Mesenchymal stem cell (in vitro differentiated cells and primary cell): ENCODE results near the gene NMT2.

Source experiments
- DNase-seq: peaks from one replicate; pipeline ENCODE4 v3.0.0-alpha.2; 2013
- H2AFZ ChIP-seq: one replicate; pipeline ENCODE4 v1.6.1; 2013; ENCODE audit warnings: low read depth, mild to moderate bottlenecking, control low read depth, inconsistent platforms, low read length, moderate library complexity
- H2AK5ac ChIP-seq: 2 replicates; pipeline ENCODE4 v1.6.1; 2013; ENCODE audit warnings: low read length, moderate library complexity, mild to moderate bottlenecking, inconsistent platforms; ENCODE audit not compliant: severe bottlenecking
- H2BK120ac ChIP-seq: one replicate; pipeline ENCODE4 v1.6.1; 2013; ENCODE audit warnings: low read depth, mild to moderate bottlenecking, inconsistent platforms, low read length, moderate library complexity
- H2BK12ac ChIP-seq, 2 experiments: one replicate each; pipeline ENCODE4 v1.6.1; 2013; ENCODE audit warnings: inconsistent platforms in 2 of 2, low read length in 2 of 2, mild to moderate bottlenecking in 2 of 2, moderate library complexity in 2 of 2, control low read depth in 1 of 2
- H2BK15ac ChIP-seq: one replicate; pipeline ENCODE4 v1.6.1; 2013; ENCODE audit warnings: mild to moderate bottlenecking, low read depth, inconsistent platforms; ENCODE audit not compliant: poor library complexity, severe bottlenecking
- H2BK5ac ChIP-seq: 2 replicates; pipeline ENCODE4 v1.6.1; 2013; ENCODE audit warnings: low read depth, mild to moderate bottlenecking, low read length, control low read depth, inconsistent platforms; ENCODE audit not compliant: poor library complexity, severe bottlenecking
- H3K14ac ChIP-seq, 2 experiments: one replicate each; pipeline ENCODE4 v1.6.1; 2013; ENCODE audit warnings: inconsistent platforms in 2 of 2, low read length in 2 of 2, control low read depth in 1 of 2, mild to moderate bottlenecking in 1 of 2, moderate library complexity in 1 of 2
- H3K18ac ChIP-seq, 2 experiments: one replicate each; pipeline ENCODE4 v1.6.1; 2013; ENCODE audit warnings: inconsistent platforms in 2 of 2, low read length in 2 of 2, control low read depth in 1 of 2, low read depth in 1 of 2, mild to moderate bottlenecking in 1 of 2
- H3K23ac ChIP-seq, 2 experiments: one replicate each; pipeline ENCODE4 v1.6.1; 2013; ENCODE audit warnings: inconsistent platforms in 2 of 2, low read length in 2 of 2, mild to moderate bottlenecking in 2 of 2, moderate library complexity in 2 of 2, control low read depth in 1 of 2
- H3K27ac ChIP-seq: 2 replicates; pipeline ENCODE4 v1.5.1; 2013; ENCODE audit warnings: mild to moderate bottlenecking, moderate library complexity, low read length, control low read depth, inconsistent platforms; ENCODE audit not compliant: poor library complexity, severe bottlenecking
- H3K27me3 ChIP-seq, 2 experiments: 2 replicates each; pipeline versions ENCODE4 v1.6.1 to v1.7.0; 2013; ENCODE audit warnings: low read length in 2 of 2, mild to moderate bottlenecking in 2 of 2, moderate library complexity in 2 of 2, control low read depth in 1 of 2, inconsistent platforms in 1 of 2; ENCODE audit not compliant: control insufficient read depth in 1 of 2, insufficient read depth in 1 of 2
- H3K36me3 ChIP-seq, 2 experiments: 2 replicates each; pipeline versions ENCODE4 v1.6.1 to v1.7.0; 2013; ENCODE audit warnings: low read length in 2 of 2, control low read depth in 1 of 2, inconsistent platforms in 1 of 2, low read depth in 1 of 2, mild to moderate bottlenecking in 1 of 2; ENCODE audit not compliant: insufficient read depth in 2 of 2, control insufficient read depth in 1 of 2
- H3K4ac ChIP-seq, 2 experiments: one replicate each; pipeline ENCODE4 v1.6.1; 2013; ENCODE audit warnings: inconsistent platforms in 2 of 2, low read length in 2 of 2, mild to moderate bottlenecking in 2 of 2, moderate library complexity in 2 of 2, control low read depth in 1 of 2, low read depth in 1 of 2
- H3K4me1 ChIP-seq: 2 replicates; pipeline ENCODE4 v1.6.1; 2013; ENCODE audit warnings: low read depth, low read length, control low read depth; ENCODE audit not compliant: control insufficient read depth, insufficient read depth
- H3K4me2 ChIP-seq: 2 replicates; pipeline ENCODE4 v1.6.1; 2013; ENCODE audit warnings: low read length, mild to moderate bottlenecking, inconsistent platforms; ENCODE audit not compliant: poor library complexity, severe bottlenecking
- H3K4me3 ChIP-seq, 2 experiments: 2 replicates each; pipeline versions ENCODE4 v1.5.1 to v1.7.0; 2013; ENCODE audit warnings: low read length in 2 of 2, mild to moderate bottlenecking in 2 of 2, control low read depth in 1 of 2, low read depth in 1 of 2; ENCODE audit not compliant: insufficient read depth in 1 of 2
- H3K79me1 ChIP-seq: replicated peaks from 2 replicates; pipeline ENCODE4 v1.6.1; 2013; ENCODE audit warnings: mild to moderate bottlenecking, control low read depth, low read length, inconsistent platforms; ENCODE audit not compliant: poor library complexity, severe bottlenecking
- H3K9ac ChIP-seq: 2 replicates; pipeline ENCODE4 v1.7.0; 2013; ENCODE audit warnings: mild to moderate bottlenecking, low read length, moderate library complexity
- H3K9me3 ChIP-seq: 2 replicates; pipeline ENCODE4 v1.7.0; 2013; ENCODE audit warnings: mild to moderate bottlenecking, low read length; ENCODE audit not compliant: control insufficient read depth
- H4K8ac ChIP-seq: one replicate; pipeline ENCODE4 v1.6.1; 2013; ENCODE audit warnings: inconsistent platforms, mild to moderate bottlenecking, low read length, moderate library complexity
- H4K91ac ChIP-seq: one replicate; pipeline ENCODE4 v1.6.1; 2013; ENCODE audit warnings: mild to moderate bottlenecking, low read length, inconsistent platforms
- WGBS: methylation state at CpG from one replicate; pipeline ENCODE4 v1.1.7; 2013; ENCODE audit warnings: mixed read lengths; 5-methylcytosine and 5-hydroxymethylcytosine counted together

NMT2 gene

GRCh38 chr10:15189133-15189885 is 20.8 kb upstream of the NMT2 start:
- no peak for DNase-seq
- no peaks in the 10 kb centered on the region for H3K27me3 ChIP-seq
- no peak overlapping the region for H3K9ac ChIP-seq
- H4K91ac ChIP-seq: no peak overlapping the region
- no peak overlapping the region for H3K4me3 ChIP-seq
- H2BK5ac ChIP-seq: no peak overlapping the region
- no peak overlapping the region for H2BK120ac ChIP-seq
- H2BK12ac ChIP-seq: no peak overlapping the region
- H3K79me1 ChIP-seq: no peaks in the 10 kb centered on the region
- H3K4me1 ChIP-seq: no peaks in the 10 kb centered on the region
- no peak overlapping the region for H2AK5ac ChIP-seq
- no peak overlapping the region for H3K23ac ChIP-seq
- 96% methylated on average over 6 of the region's 11 CpGs for WGBS
- no peak overlapping the region for H3K4me2 ChIP-seq
- no peak overlapping the region for H2AFZ ChIP-seq
- no peak overlapping the region for H3K18ac ChIP-seq
- no peak overlapping the region for H3K27ac ChIP-seq
- H4K8ac ChIP-seq: no peak overlapping the region
- H2BK15ac ChIP-seq: no peak overlapping the region
- no peaks in the 10 kb centered on the region for H3K36me3 ChIP-seq
- H3K4ac ChIP-seq: no peak overlapping the region
- no peak overlapping the region for H3K14ac ChIP-seq
- H3K9me3 ChIP-seq: no peaks in the 10 kb centered on the region

GRCh38 chr10:15188603-15189002 is 20.1 kb upstream of the NMT2 start:
- Histone ChIP-seq H3K4me1 (no peaks in the 10 kb centered on the region), H3K9ac (no peak overlapping the region), H3K4me3 (no peak overlapping the region), H3K79me1 (no peaks in the 10 kb centered on the region), H3K27ac (no peak overlapping the region), H3K23ac (no peak overlapping the region), H3K14ac (no peak overlapping the region), H2AFZ (no peak overlapping the region), H3K9me3 (no peaks in the 10 kb centered on the region), H3K27me3 (no peaks in the 10 kb centered on the region), H3K4ac (no peak overlapping the region), H3K36me3 (no peaks in the 10 kb centered on the region), H3K4me2 (no peak overlapping the region), H2AK5ac (no peak overlapping the region), H3K18ac (no peak overlapping the region), H4K91ac (no peak overlapping the region), H4K8ac (no peak overlapping the region), H2BK5ac (no peak overlapping the region), H2BK120ac (no peak overlapping the region), H2BK12ac (no peak overlapping the region), H2BK15ac (no peak overlapping the region)
- DNase-seq: no peak
- 95% methylated on average over 3 of the region's 5 CpGs for WGBS

DNA sequence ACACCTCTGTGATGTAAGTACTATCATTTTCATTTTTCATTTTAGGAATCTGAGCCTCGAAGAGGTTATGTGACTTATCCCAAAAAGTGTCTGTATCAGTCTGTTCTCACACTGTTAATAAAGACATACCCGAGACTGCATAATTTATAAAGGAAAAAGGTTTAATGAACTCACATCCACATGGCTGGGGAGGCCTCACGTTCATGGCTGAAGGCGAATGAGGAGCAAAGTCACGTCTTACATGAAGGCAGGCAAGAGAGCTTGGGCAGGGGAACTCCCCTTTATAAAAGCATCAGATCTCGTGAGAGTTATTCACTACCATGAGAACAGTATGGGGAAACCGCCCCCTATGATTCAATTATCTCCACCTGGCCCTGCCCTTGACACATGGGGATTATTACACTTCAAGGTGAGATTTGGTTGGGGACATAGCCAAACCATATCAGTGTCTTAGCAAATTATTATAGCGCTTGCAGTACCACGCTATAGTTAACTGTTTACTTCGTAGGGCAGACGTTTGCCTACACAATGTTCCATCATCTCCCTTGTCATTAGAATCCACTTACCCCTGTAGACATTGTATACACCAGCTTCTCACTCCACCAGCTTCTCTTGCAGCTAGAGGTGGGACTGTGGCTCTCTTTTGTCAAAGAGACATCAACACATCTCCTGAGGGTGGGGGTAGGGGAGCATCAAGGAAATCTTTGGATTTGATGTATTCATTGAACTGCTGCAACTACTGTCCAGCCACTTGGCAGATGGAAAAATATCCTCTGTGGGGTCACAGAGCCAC is 15.4 kb upstream of the NMT2 start:
- H3K36me3 ChIP-seq: no peaks in the 10 kb centered on the region
- H3K27ac ChIP-seq: no peak overlapping the region
- no peak overlapping the region for H3K23ac ChIP-seq
- no peaks in the 10 kb centered on the region for H3K79me1 ChIP-seq
- peak overlapping the region; percentile 35 for H3K9ac ChIP-seq
- no peaks in the 10 kb centered on the region for H3K27me3 ChIP-seq
- H3K4ac ChIP-seq: no peak overlapping the region
- DNase-seq: no peak
- peak overlapping the region in 1 of 2 experiments; percentile 63 for H3K4me3 ChIP-seq
- H2BK120ac ChIP-seq: no peak overlapping the region
- no peak overlapping the region for H2AFZ ChIP-seq
- no peak overlapping the region for H4K91ac ChIP-seq
- H4K8ac ChIP-seq: no peak overlapping the region
- no peak overlapping the region for H2BK15ac ChIP-seq
- H3K14ac ChIP-seq: no peak overlapping the region
- over 99% methylated on average over 10 of the region's 11 CpGs for WGBS
- no peak overlapping the region for H2AK5ac ChIP-seq
- no peak overlapping the region for H2BK5ac ChIP-seq
- H3K9me3 ChIP-seq: no peaks in the 10 kb centered on the region
- H3K4me1 ChIP-seq: no peaks in the 10 kb centered on the region
- H2BK12ac ChIP-seq: no peak overlapping the region
- no peak overlapping the region for H3K4me2 ChIP-seq
- no peak overlapping the region for H3K18ac ChIP-seq

DNA sequence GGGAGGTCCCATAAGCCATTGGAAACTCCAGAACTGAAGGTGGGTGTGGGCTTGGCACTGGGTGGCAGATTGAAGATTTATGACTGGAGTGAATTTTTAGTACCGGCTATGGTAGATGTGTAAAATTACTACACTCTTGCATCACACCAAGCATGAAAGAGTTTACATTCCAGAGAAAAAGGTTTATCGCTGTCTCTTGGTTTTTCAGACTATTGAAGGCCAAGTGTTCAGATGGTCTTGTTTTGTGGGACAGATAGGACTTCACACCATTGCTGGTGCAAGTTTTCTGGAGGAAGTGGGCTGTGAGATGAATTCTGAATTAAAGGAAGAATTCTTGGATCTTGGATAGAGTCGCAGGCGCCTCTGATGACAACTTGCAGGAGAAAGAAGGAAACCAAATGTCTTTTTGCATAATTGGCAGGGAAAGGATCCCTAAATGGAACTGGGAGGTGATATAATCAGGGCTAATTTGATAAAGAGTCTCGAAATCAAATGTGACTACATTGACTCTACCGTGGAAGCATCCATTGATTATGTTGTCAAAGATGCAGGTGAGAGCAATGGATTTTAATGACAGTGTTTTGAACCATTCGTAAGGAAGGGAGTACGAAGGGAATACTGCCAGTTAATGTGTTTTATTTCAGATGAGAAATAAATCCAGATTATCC is 14.2 kb upstream of the NMT2 start:
- Histone ChIP-seq H2BK120ac (no peak overlapping the region), H2BK5ac (no peak overlapping the region), H3K4ac (no peak overlapping the region), H3K4me2 (no peak overlapping the region), H3K27me3 (no peaks in the 10 kb centered on the region), H2AFZ (no peak overlapping the region), H3K18ac (no peak overlapping the region), H3K79me1 (no peaks in the 10 kb centered on the region), H4K91ac (no peak overlapping the region), H3K23ac (no peak overlapping the region), H3K27ac (no peak overlapping the region), H3K4me3 (peak overlapping the region in 1 of 2 experiments; percentile 63), H2BK15ac (no peak overlapping the region), H3K4me1 (no peaks in the 10 kb centered on the region), H3K14ac (no peak overlapping the region), H4K8ac (no peak overlapping the region), H3K9me3 (no peaks in the 10 kb centered on the region), H3K9ac (peak overlapping the region; percentile 35), H3K36me3 (no peaks in the 10 kb centered on the region), H2AK5ac (peak overlapping the region; percentile 52), H2BK12ac (no peak overlapping the region)
- WGBS: 84% methylated on average over 7 of the region's 8 CpGs
- DNase-seq: peak; percentile 62
